ENCODE data around the gene HNMT.
A peak's percentile ranks its signal among the peaks of the same experiment; 100 is the strongest.
"Not testable (repeated sequence)": the region's sequence is repeated elsewhere in the genome, so short reads cannot be mapped to it uniquely, and the experiment has no call there.

HNMT gene

GRCh38 chr2:137964859-137965459 lies 686 bp downstream of the HNMT start:
- Histone ChIP-seq H3K27ac (peak overlapping the region; percentile 78 to 92), H3K4me3 (peak overlapping the region; percentile 78)
- no peak for TF ChIP-seq CTCF (IDR thresholded peaks at IDR 0.05)
- no peak for DNase-seq (ENCODE audit: low spot score)

GRCh38 chr2:137966043-137966442 lies 1.8 kb downstream of the HNMT start:
- TF ChIP-seq CTCF (IDR thresholded peaks at IDR 0.05), result no peak
- DNase-seq (ENCODE audit: low spot score), result no peak
- Histone ChIP-seq H3K4me3 (peak overlapping the region; percentile 78), H3K27ac (peak overlapping the region; percentile 61 to 78)

GRCh38 chr2:137967042-137967441 lies 2.8 kb downstream of the HNMT start:
- no peak for TF ChIP-seq CTCF (IDR thresholded peaks at IDR 0.05)
- peak overlapping the region; percentile 3 to 33 for H3K27ac ChIP-seq
- DNase-seq (ENCODE audit: low spot score), result no peak
- H3K4me3 ChIP-seq, result peak overlapping the region; percentile 7

- TF ChIP-seq CTCF (IDR thresholded peaks at IDR 0.05), result no peak
- H3K27ac ChIP-seq, result peak overlapping the region; percentile 55 to 58
- DNase-seq (ENCODE audit: low spot score), result no peak
- H3K4me3 ChIP-seq, result peak overlapping the region; percentile 34
Observed at GRCh38 chr2:137968477-137969417, 4.5 kb downstream of the HNMT start.

GRCh38 chr2:137969418-137969765 lies 5.1 kb downstream of the HNMT start:
- no peak for TF ChIP-seq CTCF (IDR thresholded peaks at IDR 0.05)
- no peak for DNase-seq (ENCODE audit: low spot score)
- Histone ChIP-seq H3K27ac (peak overlapping the region; percentile 55 to 58), H3K4me3 (no peak overlapping the region)

GRCh38 chr2:137969876-137970275 lies 5.6 kb downstream of the HNMT start:
- no peak overlapping the region for H3K4me3 ChIP-seq
- H3K27ac ChIP-seq, result peak overlapping the region; percentile 55 to 58
- TF ChIP-seq CTCF (IDR thresholded peaks at IDR 0.05), result no peak
- DNase-seq (ENCODE audit: low spot score), result no peak

- not testable (repeated sequence) for H3K4me3 ChIP-seq; DNase-seq (ENCODE audit: low spot score); H3K27ac ChIP-seq
Observed at GRCh38 chr2:137971259-137971658, 7.0 kb downstream of the HNMT start.

Measured in coronary artery (tissue), 2 donors.